ENCODE data around the gene AGBL3. TPM values are rescaled to one million over a fixed set of nuclear protein-coding genes. Genes with fewer than 3 reads are reported as not detected.

Gene AGBL3
- total and polyA plus RNA-seq, 2 experiments from 2014 or later: 3.2 to 5.6 TPM

GRCh38 chr7:135180122-135180521 is 193.8 kb downstream of the AGBL3 start (continued):
- TF ChIP-seq ZNF462 (CRISPR knock-in tag; IDR thresholded peaks at IDR 0.05): no peak
- no peak for TF ChIP-seq REST (IDR thresholded peaks at IDR 0.05; ENCODE audit: unreplicated experiment)
- no peak for TF ChIP-seq CTCF (conservative IDR thresholded peaks at IDR 0.05; ENCODE audit: low read depth in 2 of 2)
- no peak for TF ChIP-seq STAT1 (IDR thresholded peaks at IDR 0.05; ENCODE audit: unreplicated experiment)
